T-helper 17 cell (primary cell): ENCODE measurements around the gene ICAM2. TPM values are rescaled to one million over a fixed set of nuclear protein-coding genes. Genes with fewer than 3 reads are reported as not detected.
"Not testable (repeated sequence)": the region's sequence is repeated elsewhere in the genome, so short reads cannot be mapped to it uniquely, and the experiment has no call there.

ENCODE experiments used
- ATAC-seq: fragments of 150-1000 bp; cut with Tn5 transposase; 2 replicates; pipeline ENCODE4 v1.10.0; 2021; ENCODE audit warnings: mild to moderate bottlenecking, moderate library complexity
- DNase-seq, 3 donors: peaks; one replicate each; pipeline versions ENCODE4 v3.0.0 to v3.0.0-alpha.2; 2020 to 2021
- H3K9me3 ChIP-seq: one replicate; pipeline ENCODE4 v1.7.0; 2013; ENCODE audit warnings: low read length, mild to moderate bottlenecking; ENCODE audit not compliant: control insufficient read depth, poor library complexity, severe bottlenecking
- H3K27ac Mint-ChIP-seq: one replicate; pipeline ENCODE4 v1.8.0; 2022; ENCODE audit warnings: mild to moderate bottlenecking, moderate library complexity, mixed read lengths
- H3K27me3 Mint-ChIP-seq: one replicate; pipeline ENCODE4 v1.8.0; 2022; ENCODE audit warnings: mixed read lengths
- H3K36me3 Mint-ChIP-seq: one replicate; pipeline ENCODE4 v1.8.0; 2022; ENCODE audit warnings: low read depth, mixed read lengths
- H3K4me1 Mint-ChIP-seq: one replicate; pipeline ENCODE4 v1.8.0; 2022; ENCODE audit warnings: mild to moderate bottlenecking, mixed read lengths
- H3K4me3 Mint-ChIP-seq: one replicate; pipeline ENCODE4 v1.8.0; 2022; ENCODE audit warnings: mild to moderate bottlenecking, moderate library complexity, mixed read lengths
- total RNA-seq, 4 donors: library from RNA in 2 of 4; stranded (reverse) in 2 of 4; gene quantifications; one replicate each; pipeline ENCODE4 v1.2.3 and lab custom pipeline; 2022 to 2026

The ICAM2 gene
- total RNA-seq, 2 donors from 2014 or later, result 113 to 115 TPM

- no peaks in the 10 kb centered on the region for H3K27me3 Mint-ChIP-seq
- no peak overlapping the region for H3K4me3 Mint-ChIP-seq
- DNase-seq (no peak), ATAC-seq (no peak)
- no peaks in the 10 kb centered on the region for H3K36me3 Mint-ChIP-seq
- peak overlapping the region; percentile 43 for H3K27ac Mint-ChIP-seq
- H3K9me3 ChIP-seq, result no peaks in the 10 kb centered on the region
- peaks cover 23% of the 10 kb centered on the region for H3K4me1 Mint-ChIP-seq
Observed at GRCh38 chr17:64038331-64039105, 18.1 kb upstream of the ICAM2 start.

- Mint-ChIP-seq H3K36me3 (no peaks in the 10 kb centered on the region), H3K4me3 (no peak overlapping the region)
Observed at GRCh38 chr17:64037802-64038201, 17.4 kb upstream of the ICAM2 start.

DNA sequence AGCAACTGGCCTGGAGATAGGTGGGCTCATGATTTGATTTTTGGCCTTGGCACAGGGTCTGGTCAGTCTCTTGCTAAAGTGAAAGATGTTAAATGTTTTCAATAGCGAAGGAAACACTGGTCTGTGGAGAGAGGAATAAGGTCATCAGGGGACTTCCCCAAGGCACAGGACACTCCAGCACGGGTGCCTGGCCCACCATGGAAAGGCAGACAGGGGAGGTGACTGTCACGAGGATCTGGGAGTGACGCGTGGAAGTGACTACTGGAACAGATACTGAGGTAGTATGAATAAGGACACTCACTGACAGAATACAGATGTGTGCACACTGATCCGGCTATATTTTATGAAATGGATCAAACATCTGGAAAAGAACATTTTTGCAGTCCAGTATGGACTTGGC lies 16.7 kb upstream of the ICAM2 start:
- H3K9me3 ChIP-seq, result no peaks in the 10 kb centered on the region
- H3K27ac Mint-ChIP-seq, result no peak overlapping the region
- H3K4me1 Mint-ChIP-seq, result peaks cover 18% of the 10 kb centered on the region
- no peaks in the 10 kb centered on the region for H3K27me3 Mint-ChIP-seq
- H3K36me3 Mint-ChIP-seq, result no peaks in the 10 kb centered on the region
- H3K4me3 Mint-ChIP-seq, result no peak overlapping the region
- ATAC-seq (no peak), DNase-seq (no peak)

More at GRCh38 chr17:64037802-64038201, 17.4 kb upstream of the ICAM2 start:
- ATAC-seq, result no peak
- H3K9me3 ChIP-seq, result no peaks in the 10 kb centered on the region
- no peaks in the 10 kb centered on the region for H3K27me3 Mint-ChIP-seq
- H3K27ac Mint-ChIP-seq, result peak overlapping the region; percentile 43
- DNase-seq, result no peak
- H3K4me1 Mint-ChIP-seq, result peaks cover 20% of the 10 kb centered on the region

- peaks cover 13% of the 10 kb centered on the region for H3K4me1 Mint-ChIP-seq
- H3K9me3 ChIP-seq, result no peaks in the 10 kb centered on the region
- no peaks in the 10 kb centered on the region for H3K27me3 Mint-ChIP-seq
- H3K36me3 Mint-ChIP-seq, result no peaks in the 10 kb centered on the region
- DNase-seq (no peak), ATAC-seq (no peak)
- H3K4me3 Mint-ChIP-seq, result no peak overlapping the region
- peak overlapping the region; percentile 27 for H3K27ac Mint-ChIP-seq
Observed at GRCh38 chr17:64036198-64036922, 15.9 kb upstream of the ICAM2 start.

GRCh38 chr17:64032081-64032480 lies 11.6 kb upstream of the ICAM2 start:
- H3K4me1 Mint-ChIP-seq, result peaks cover 14% of the 10 kb centered on the region
- H3K27me3 Mint-ChIP-seq, result no peaks in the 10 kb centered on the region
- H3K9me3 ChIP-seq, result no peaks in the 10 kb centered on the region
- ATAC-seq (no peak), DNase-seq (no peak)
- no peak overlapping the region for H3K4me3 Mint-ChIP-seq
- no peak overlapping the region for H3K27ac Mint-ChIP-seq
- no peaks in the 10 kb centered on the region for H3K36me3 Mint-ChIP-seq

DNA sequence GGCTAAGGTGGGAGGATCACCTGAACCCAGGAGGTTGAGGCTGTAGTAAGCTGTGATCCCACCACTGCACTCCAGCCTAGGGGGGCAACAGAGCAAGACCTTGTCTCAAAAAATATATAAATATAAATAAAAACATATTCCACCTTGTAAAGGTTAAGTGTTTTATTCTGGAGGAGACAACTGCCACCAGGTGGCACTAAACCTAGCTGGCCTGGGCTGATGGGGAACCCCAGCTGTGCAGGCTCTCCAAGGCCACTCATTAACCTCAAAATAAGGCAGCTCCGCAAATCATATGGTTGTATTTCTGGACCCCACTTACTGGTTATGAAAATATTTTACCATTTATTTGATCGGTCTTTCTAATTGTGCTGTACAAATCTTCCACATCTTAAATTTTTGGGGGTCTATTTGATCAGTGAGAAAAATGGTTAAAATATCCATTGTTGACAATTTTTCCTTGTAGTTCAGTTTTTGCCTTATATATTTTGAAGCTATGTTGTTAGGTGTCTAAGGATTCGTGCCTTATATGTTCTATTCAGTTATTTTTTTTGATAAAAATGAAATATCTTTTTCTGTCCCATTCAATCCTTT lies 8.5 kb upstream of the ICAM2 start:
- no peak overlapping the region for H3K27ac Mint-ChIP-seq
- no peaks in the 10 kb centered on the region for H3K27me3 Mint-ChIP-seq
- H3K4me1 Mint-ChIP-seq, result peaks cover 29% of the 10 kb centered on the region
- ATAC-seq, result no peak
- H3K9me3 ChIP-seq, result no peaks in the 10 kb centered on the region
- H3K4me3 Mint-ChIP-seq, result no peak overlapping the region
- H3K36me3 Mint-ChIP-seq, result no peaks in the 10 kb centered on the region
- DNase-seq, result peak; percentile 53 to 71 (median 57)

- DNase-seq, result peak; percentile 87 to 93 (median 91)
- no peaks in the 10 kb centered on the region for H3K36me3 Mint-ChIP-seq
- H3K9me3 ChIP-seq, result no peaks in the 10 kb centered on the region
- peaks cover 45% of the 10 kb centered on the region for H3K4me1 Mint-ChIP-seq
- ATAC-seq, result peak; percentile 87
- H3K4me3 Mint-ChIP-seq, result peak overlapping the region; percentile 95
- no peaks in the 10 kb centered on the region for H3K27me3 Mint-ChIP-seq
- peak overlapping the region; percentile 100 for H3K27ac Mint-ChIP-seq
Observed at GRCh38 chr17:64025732-64026294, 5.4 kb upstream of the ICAM2 start.

DNA sequence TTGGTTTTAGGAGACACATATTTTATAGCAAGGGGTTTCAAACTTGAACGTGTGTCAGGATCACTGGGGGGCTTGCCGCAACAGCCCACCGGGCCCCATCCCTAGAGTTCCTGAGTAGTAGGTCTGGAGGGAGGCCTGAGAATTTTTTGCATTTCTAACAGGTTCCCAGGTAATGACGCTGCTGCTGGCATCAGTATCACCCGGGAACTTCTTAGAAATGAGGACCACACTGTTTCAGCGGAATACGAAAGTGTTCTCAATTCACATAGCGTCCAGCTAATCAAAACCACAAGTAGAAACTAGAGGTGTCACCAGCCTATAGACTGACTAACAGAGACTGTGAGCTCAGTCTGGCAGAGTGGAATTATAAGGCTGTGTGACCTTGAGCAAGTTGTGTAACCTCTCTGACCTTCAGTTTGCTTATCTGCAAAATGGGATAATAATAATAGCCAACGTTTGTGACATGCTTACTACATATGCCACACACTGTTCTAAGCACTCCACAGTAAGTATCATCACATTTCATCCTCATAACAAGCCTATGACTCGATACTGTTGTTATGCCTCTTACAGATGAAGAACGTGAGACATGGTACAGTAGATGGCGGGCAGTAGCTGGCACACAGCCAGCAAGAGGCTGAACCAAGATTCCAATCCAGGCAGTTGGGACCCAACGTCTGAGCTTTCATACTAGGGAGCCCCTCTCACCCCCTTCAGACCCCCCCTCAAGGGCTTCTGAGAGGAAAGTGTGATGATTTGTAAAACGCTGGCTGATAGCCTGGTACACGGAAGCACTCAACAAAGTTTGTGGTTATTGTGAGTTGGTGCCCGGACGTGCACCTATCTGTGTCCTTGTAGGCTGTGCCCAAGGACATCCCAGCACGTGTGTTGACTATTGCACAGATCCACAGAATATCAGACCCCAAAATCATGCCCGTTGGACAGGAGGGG lies 4.6 kb upstream of the ICAM2 start:
- Mint-ChIP-seq H3K4me3 (peak overlapping the region; percentile 95), H3K27ac (peak overlapping the region; percentile 100), H3K36me3 (no peaks in the 10 kb centered on the region), H3K4me1 (peaks cover 45% of the 10 kb centered on the region), H3K27me3 (no peaks in the 10 kb centered on the region)
- peak; percentile 38 for ATAC-seq
- no peaks in the 10 kb centered on the region for H3K9me3 ChIP-seq
- peak; percentile 39 to 56 (median 42) for DNase-seq

DNA sequence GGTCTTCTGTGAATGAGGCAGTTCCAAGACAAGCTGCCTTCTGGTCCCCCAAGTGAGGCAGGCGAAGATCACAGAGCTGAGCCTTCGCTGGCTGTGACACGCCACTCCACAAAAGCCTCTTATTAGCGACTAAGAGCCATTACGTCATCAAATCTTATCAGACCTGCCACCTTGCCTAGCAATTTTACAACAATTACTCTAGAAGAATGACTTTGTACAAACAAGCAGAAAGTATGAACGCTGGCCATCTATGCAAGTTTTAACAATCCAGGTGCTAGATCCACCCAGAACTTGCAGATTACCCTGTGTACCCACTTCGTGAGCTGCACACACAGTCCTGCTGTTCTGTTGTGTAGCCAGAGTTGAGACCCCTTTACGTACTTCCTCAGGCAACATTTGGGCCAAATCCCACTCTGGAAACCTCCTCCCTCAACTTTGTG lies 3.8 kb upstream of the ICAM2 start:
- DNase-seq (no peak), ATAC-seq (no peak)
- Mint-ChIP-seq H3K4me3 (peak overlapping the region; percentile 95), H3K27me3 (no peaks in the 10 kb centered on the region), H3K27ac (peak overlapping the region; percentile 100), H3K4me1 (peaks cover 45% of the 10 kb centered on the region), H3K36me3 (no peaks in the 10 kb centered on the region)
- no peaks in the 10 kb centered on the region for H3K9me3 ChIP-seq

- Mint-ChIP-seq H3K27me3 (no peaks in the 10 kb centered on the region), H3K4me3 (peak overlapping the region; percentile 70), H3K27ac (peak overlapping the region; percentile 100), H3K36me3 (no peaks in the 10 kb centered on the region), H3K4me1 (peaks cover 46% of the 10 kb centered on the region)
- DNase-seq (no peak), ATAC-seq (no peak)
- no peaks in the 10 kb centered on the region for H3K9me3 ChIP-seq
Observed at GRCh38 chr17:64022611-64023063, 2.2 kb upstream of the ICAM2 start.

GRCh38 chr17:64019551-64019961 lies 877 bp downstream of the ICAM2 start:
- H3K4me1 Mint-ChIP-seq, result peaks cover 45% of the 10 kb centered on the region
- not testable (repeated sequence) for H3K27me3 Mint-ChIP-seq, H3K36me3 Mint-ChIP-seq, DNase-seq, H3K9me3 ChIP-seq
- peak overlapping the region; percentile 100 for H3K27ac Mint-ChIP-seq
- peak overlapping the region; percentile 97 for H3K4me3 Mint-ChIP-seq
- peak; percentile 18 for ATAC-seq

- H3K27me3 Mint-ChIP-seq, result no peaks in the 10 kb centered on the region
- no peaks in the 10 kb centered on the region for H3K36me3 Mint-ChIP-seq
- no peaks in the 10 kb centered on the region for H3K9me3 ChIP-seq
- H3K4me3 Mint-ChIP-seq, result peak overlapping the region; percentile 97
- H3K27ac Mint-ChIP-seq, result peak overlapping the region; percentile 100
- peaks cover 39% of the 10 kb centered on the region for H3K4me1 Mint-ChIP-seq
- ATAC-seq (no peak), DNase-seq (no peak)
Observed at GRCh38 chr17:64017381-64017980, 3.0 kb downstream of the ICAM2 start.
